Ovary (tissue), 9 donors: ENCODE data around the gene SPPL3. TPM values are rescaled to one million over a fixed set of nuclear protein-coding genes. Genes with fewer than 3 reads are reported as not detected.

ENCODE experiments used
- DNase-seq, 5 donors: peaks; one replicate each; pipeline ENCODE4 v3.0.0-alpha.2; 2019 to 2020
- H3K27ac ChIP-seq, 2 donors: fragments of 200-600 bp; one replicate each; pipeline versions ENCODE4 v1.5.1 to v1.8.0; 2019 to 2022
- H3K27me3 ChIP-seq: fragments of 200-600 bp; one replicate; pipeline ENCODE4 v1.8.0; 2022
- H3K36me3 ChIP-seq: fragments of 200-600 bp; sonication (generic); one replicate; pipeline ENCODE4 v1.5.1; 2019
- H3K4me1 ChIP-seq: one replicate; pipeline ENCODE4 v1.8.1; 2013; ENCODE audit warnings: mild to moderate bottlenecking, moderate library complexity; ENCODE audit not compliant: insufficient read depth
- H3K4me3 ChIP-seq: fragments of 200-600 bp; sonication (generic); one replicate; pipeline ENCODE4 v1.5.1; 2017
- H3K9me3 ChIP-seq, 2 donors: fragments of 200-600 bp in 1 of 2; sonication (generic) in 1 of 2; one replicate each; pipeline versions ENCODE4 v1.5.1 to v1.8.1; 2013 to 2019; ENCODE audit warnings: mild to moderate bottlenecking in 1 of 2, moderate library complexity in 1 of 2
- EP300 ChIP-seq: sonication (generic); formaldehyde crosslinking; IDR thresholded peaks from one replicate; pipeline ENCODE4 v1.6.1; 2017; ENCODE audit warnings: antibody characterized with exemption
- POLR2A ChIP-seq: fragments of 450-650 bp; IDR thresholded peaks from one replicate; pipeline ENCODE4 v1.6.1; 2017; ENCODE audit warnings: antibody characterized with exemption, mild to moderate bottlenecking, moderate library complexity
- WGBS, 3 donors: extraction: QIAGEN DNeasy Blood & Tissue Kit in 1 of 3; methylation state at CpG; one replicate each; pipeline versions ENCODE4 v1.1.5 to v1.1.7; 2013 to 2017; 5-methylcytosine and 5-hydroxymethylcytosine counted together
- intact Hi-C, 4 donors: fragments of 100-400 bp; cut with DNase I; formaldehyde crosslinking; loops; one replicate each; pipeline versions ENCODE4 v1.11.0 to v1.15.1; 2022 to 2023
- polyA plus RNA-seq, 2 donors: library from polyadenylated mRNA; stranded (reverse); fragments of 200-250 nt in 1 of 2; fragments of 350-450 nt in 1 of 2; fragmentation: Illumina TruSeq in 1 of 2; extraction: RNeasy Lipid Tissue Mini Kit (QIAGEN cat#74804) in 1 of 2; gene quantifications; one replicate each; pipeline ENCODE4 v1.2.3, GENCODE V29; 2013 to 2014
- total RNA-seq, 7 donors: library from RNA; depleted of rRNA in 2 of 7; stranded (reverse); fragments of >200 nt in 2 of 7; fragmentation: NEBNext Ultra II Directional in 3 of 7; extraction: Animal tissue kit (Norgen Biotek cat#: 25700) in 3 of 7; gene quantifications; one replicate each; pipeline versions ENCODE4 v1.1.0 to v1.2.4, GENCODE V29; 2016 to 2023
- TF ChIP-seq, protein P1 (sequence below), 3 donors: fragments of 450-650 bp in 2 of 3; fragments of 200-600 bp in 1 of 3; IDR thresholded peaks; one replicate each; pipeline versions ENCODE4 v1.5.1 to v1.8.0; 2016 to 2022; ENCODE audit warnings: antibody characterized with exemption in 3 of 3, mild to moderate bottlenecking in 1 of 3
- donor health status: DM: no; HTN: no; CAD: no; lungs with moderate emphysema.
- donor health status: DM: no; HTN: no; CAD: no.
- donor health status: Bipolar disorder and iron deficiency.
- donor health status: DM: yes; HTN: yes; CAD: no.
- donor health status: DM: no; HTN: no; CAD: no.
- donor health status: DM: yes; HTN: yes; CAD: no.

The SPPL3 gene
- total and polyA plus RNA-seq, 9 donors = 24.2 to 87.4 (median 51.9) TPM

DNA sequence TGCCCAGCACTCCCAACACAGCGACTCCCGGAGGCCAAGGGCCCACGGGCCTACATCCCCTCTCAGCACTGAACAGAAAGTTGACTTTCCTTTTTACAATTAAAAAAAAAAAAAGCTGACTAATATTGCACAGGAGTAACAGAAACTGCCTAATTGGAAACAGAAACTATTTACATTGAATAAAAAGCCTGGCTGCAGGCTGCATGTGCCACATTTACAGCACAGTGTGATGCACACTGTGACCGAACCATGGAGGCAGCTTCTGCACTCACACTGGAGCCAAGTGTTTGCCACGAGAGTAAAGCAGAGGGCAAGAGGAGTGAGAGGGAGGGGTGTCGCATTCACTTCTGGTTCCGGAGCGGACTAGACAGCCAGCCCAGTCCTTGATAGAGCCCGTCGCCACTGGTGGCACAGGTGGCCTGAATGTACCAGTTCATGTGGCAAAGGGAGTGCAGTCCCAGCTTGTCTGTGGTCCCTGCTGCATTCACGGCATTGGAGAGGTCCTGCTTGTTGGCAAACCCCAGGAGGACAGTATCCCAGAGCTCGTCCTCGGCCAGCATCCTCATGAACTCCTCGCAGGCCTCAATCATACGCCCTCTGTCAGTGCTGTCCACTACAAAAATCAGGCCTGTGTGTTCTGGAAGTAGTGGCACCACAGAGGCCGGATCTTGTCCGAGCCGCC, 59.2 kb downstream of the SPPL3 start:
- WGBS, 3 donors = 92 to 94% (median 93%) methylated on average over 18 of the region's 18 CpGs
- Histone ChIP-seq H3K9me3 (no peaks in the 10 kb centered on the region), H3K36me3 (no peaks in the 10 kb centered on the region), H3K27me3 (no peaks in the 10 kb centered on the region), H3K4me3 (no peak overlapping the region), H3K27ac (no peak overlapping the region), H3K4me1 (peaks cover 25% of the 10 kb centered on the region)
- DNase-seq = no peak
- TF ChIP-seq EP300 = no peak
- TF ChIP-seq, protein P1, sequence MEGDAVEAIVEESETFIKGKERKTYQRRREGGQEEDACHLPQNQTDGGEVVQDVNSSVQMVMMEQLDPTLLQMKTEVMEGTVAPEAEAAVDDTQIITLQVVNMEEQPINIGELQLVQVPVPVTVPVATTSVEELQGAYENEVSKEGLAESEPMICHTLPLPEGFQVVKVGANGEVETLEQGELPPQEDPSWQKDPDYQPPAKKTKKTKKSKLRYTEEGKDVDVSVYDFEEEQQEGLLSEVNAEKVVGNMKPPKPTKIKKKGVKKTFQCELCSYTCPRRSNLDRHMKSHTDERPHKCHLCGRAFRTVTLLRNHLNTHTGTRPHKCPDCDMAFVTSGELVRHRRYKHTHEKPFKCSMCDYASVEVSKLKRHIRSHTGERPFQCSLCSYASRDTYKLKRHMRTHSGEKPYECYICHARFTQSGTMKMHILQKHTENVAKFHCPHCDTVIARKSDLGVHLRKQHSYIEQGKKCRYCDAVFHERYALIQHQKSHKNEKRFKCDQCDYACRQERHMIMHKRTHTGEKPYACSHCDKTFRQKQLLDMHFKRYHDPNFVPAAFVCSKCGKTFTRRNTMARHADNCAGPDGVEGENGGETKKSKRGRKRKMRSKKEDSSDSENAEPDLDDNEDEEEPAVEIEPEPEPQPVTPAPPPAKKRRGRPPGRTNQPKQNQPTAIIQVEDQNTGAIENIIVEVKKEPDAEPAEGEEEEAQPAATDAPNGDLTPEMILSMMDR (IDR thresholded peaks at IDR 0.05) = no peak
- TF ChIP-seq POLR2A = no peak
- intact Hi-C loops = no loop called here

DNA sequence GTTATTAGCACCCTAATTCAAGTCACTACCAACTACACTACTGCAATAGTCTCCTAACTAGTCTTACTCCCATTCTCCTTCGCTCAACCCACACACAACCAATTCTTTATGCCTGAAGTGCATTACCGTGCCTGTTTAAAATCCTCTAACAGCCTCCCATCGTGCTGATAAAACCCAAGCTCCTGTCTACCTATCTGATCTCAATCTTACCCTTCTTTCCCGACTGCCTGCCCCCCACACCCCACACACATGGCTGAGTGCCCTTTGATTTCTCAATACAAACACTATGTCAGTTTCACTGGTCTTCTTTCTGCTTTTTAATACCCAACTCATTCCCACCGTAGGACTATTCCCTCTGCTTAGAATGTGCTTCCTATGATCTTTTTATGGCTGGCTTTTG, 59.9 kb downstream of the SPPL3 start:
- no peak for DNase-seq
- H3K9me3 ChIP-seq = no peaks in the 10 kb centered on the region
- H3K36me3 ChIP-seq = no peaks in the 10 kb centered on the region
- intact Hi-C loops = no loop called here
- H3K4me3 ChIP-seq = no peak overlapping the region
- H3K4me1 ChIP-seq = peaks cover 25% of the 10 kb centered on the region
- TF ChIP-seq EP300 (no peak), POLR2A (no peak)
- TF ChIP-seq, protein P1 (IDR thresholded peaks at IDR 0.05) = no peak
- WGBS, 3 donors = 75 to 79% (median 78%) methylated on average over 5 of the region's 5 CpGs
- H3K27me3 ChIP-seq = no peaks in the 10 kb centered on the region
- H3K27ac ChIP-seq = no peak overlapping the region

DNA sequence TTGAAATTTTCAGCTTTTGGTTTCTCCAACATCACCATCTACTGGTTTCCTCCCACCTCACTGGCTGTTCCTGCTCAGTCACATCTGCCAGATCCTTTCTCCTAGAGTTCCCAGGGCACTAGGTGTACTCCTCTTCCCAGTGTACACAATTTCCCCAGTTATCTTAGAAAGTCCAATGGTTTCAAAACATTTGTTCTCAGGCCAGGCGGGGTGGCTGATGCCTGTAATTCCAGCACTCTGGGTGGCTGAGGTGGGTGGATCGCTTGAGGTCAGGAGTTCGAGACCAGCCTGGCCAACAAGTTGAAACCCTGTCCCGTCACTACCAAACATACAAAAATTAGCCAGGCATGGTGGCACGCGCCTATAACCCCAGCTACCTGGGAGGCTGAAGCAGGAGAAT, 60.7 kb downstream of the SPPL3 start:
- no peaks in the 10 kb centered on the region for H3K9me3 ChIP-seq
- WGBS, 3 donors = 78 to 89% (median 84%) methylated on average over 6 of the region's 6 CpGs
- H3K4me3 ChIP-seq = no peak overlapping the region
- intact Hi-C loops = no loop called here
- no peak for DNase-seq
- H3K27me3 ChIP-seq = no peaks in the 10 kb centered on the region
- no peaks in the 10 kb centered on the region for H3K36me3 ChIP-seq
- H3K27ac ChIP-seq = no peak overlapping the region
- TF ChIP-seq, protein P1 (IDR thresholded peaks at IDR 0.05) = no peak
- TF ChIP-seq EP300 (no peak), POLR2A (no peak)
- peaks cover 25% of the 10 kb centered on the region for H3K4me1 ChIP-seq

DNA sequence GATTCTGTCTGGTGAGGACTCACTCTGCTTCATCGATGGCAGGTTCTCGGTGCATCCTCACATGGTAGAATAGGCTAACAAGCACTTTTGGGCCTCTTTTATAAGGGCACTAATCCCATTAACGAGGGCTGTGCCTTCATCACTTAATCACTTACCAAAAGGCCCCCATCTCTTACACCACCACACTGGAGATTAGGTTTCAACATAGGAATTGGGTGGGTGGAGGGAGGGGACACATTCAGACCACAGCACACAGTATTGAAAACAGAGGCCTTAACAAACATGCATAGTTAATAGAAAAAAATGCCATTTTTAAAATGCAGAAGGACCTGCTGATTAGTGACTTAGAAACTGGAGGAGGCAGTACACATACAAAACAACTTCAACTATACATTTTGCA, 61.6 kb downstream of the SPPL3 start:
- no peak overlapping the region for H3K27ac ChIP-seq
- H3K27me3 ChIP-seq = no peaks in the 10 kb centered on the region
- H3K4me3 ChIP-seq = no peak overlapping the region
- TF ChIP-seq, protein P1 (IDR thresholded peaks at IDR 0.05) = no peak
- TF ChIP-seq POLR2A = no peak
- TF ChIP-seq EP300 = no peak
- WGBS, 3 donors = 92 to 95% (median 94%) methylated on average over 3 of the region's 3 CpGs
- no peak for DNase-seq
- no peaks in the 10 kb centered on the region for H3K36me3 ChIP-seq
- intact Hi-C loops = no loop called here
- H3K9me3 ChIP-seq = no peaks in the 10 kb centered on the region
- H3K4me1 ChIP-seq = peaks cover 19% of the 10 kb centered on the region
